PC-3 (cell line): ENCODE measurements around the gene TRMU. TPM values are rescaled to one million over a fixed set of nuclear protein-coding genes. Genes with fewer than 3 reads are reported as not detected.
A peak's percentile ranks its signal among the peaks of the same experiment; 100 is the strongest.

Experiments
- ATAC-seq: fragments of 200-7000 bp; cut with Tn5 transposase; 2 replicates; pipeline ENCODE4 v1.9.1; 2020; ENCODE audit warnings: mild to moderate bottlenecking, moderate library complexity
- BruUV-seq: library from RNA; stranded (reverse); fragments of 400-500 nt; replicated peaks from 2 replicates; lab custom pipeline; 2021; lab: Mats Ljungman, UMichigan
- CTCF ChIA-PET: fragments of 300-600 bp; sonication (Branson Sonifier 250); formaldehyde crosslinking; loops from one replicate; lab custom pipeline; 2022; ENCODE audit warnings: antibody characterized with exemption; lab: Charles Lee
- POLR2A ChIA-PET: fragments of 300-600 bp; sonication (Branson Sonifier 250); formaldehyde crosslinking; loops from one replicate; lab custom pipeline; 2022; ENCODE audit warnings: antibody characterized with exemption; ENCODE audit not compliant: unreplicated experiment; lab: Charles Lee
- DNase-seq: peaks from one replicate; pipeline ENCODE4 v3.0.0-alpha.2; 2015
- H2AFZ ChIP-seq: fragments of 300-600 bp; sonication (generic); 2 replicates; pipeline ENCODE4 v1.6.0; 2016; ENCODE audit warnings: antibody characterized with exemption, low read length
- H3F3A ChIP-seq: fragments of 300-600 bp; sonication (generic); one replicate; pipeline ENCODE4 v1.6.0; 2017; ENCODE audit warnings: antibody characterized with exemption, low read length, control low read depth, mild to moderate bottlenecking; ENCODE audit not compliant: unreplicated experiment
- H3K27ac ChIP-seq: fragments of 300-600 bp; sonication (generic); 2 replicates; pipeline ENCODE4 v1.5.1; 2016; ENCODE audit warnings: mild to moderate bottlenecking, low read length
- H3K27me3 ChIP-seq: fragments of 300-600 bp; sonication (generic); 2 replicates; pipeline ENCODE4 v1.6.1; 2016; ENCODE audit warnings: low read length, mixed read lengths
- H3K36me3 ChIP-seq: fragments of 300-600 bp; sonication (generic); 2 replicates; pipeline ENCODE4 v1.6.1; 2016; ENCODE audit warnings: low read depth, mixed run types, low read length, mixed read lengths
- H3K4me1 ChIP-seq: fragments of 300-600 bp; sonication (generic); 2 replicates; pipeline ENCODE4 v1.5.1; 2016; ENCODE audit warnings: low read length; ENCODE audit not compliant: insufficient read depth
- H3K4me2 ChIP-seq: fragments of 300-600 bp; sonication (generic); 2 replicates; pipeline ENCODE4 v1.6.0; 2016; ENCODE audit warnings: low read length
- H3K4me3 ChIP-seq: fragments of 300-600 bp; sonication (generic); 2 replicates; pipeline ENCODE4 v1.5.1; 2016; ENCODE audit warnings: mild to moderate bottlenecking, low read length, mixed read lengths
- H3K79me2 ChIP-seq: fragments of 300-600 bp; sonication (generic); 2 replicates; pipeline ENCODE4 v1.6.1; 2017; ENCODE audit warnings: low read length, mixed read lengths
- H3K9ac ChIP-seq: fragments of 300-600 bp; sonication (generic); 2 replicates; pipeline ENCODE4 v1.6.0; 2016; ENCODE audit warnings: mild to moderate bottlenecking, low read length
- H3K9me2 ChIP-seq: fragments of 300-600 bp; sonication (generic); replicated peaks from 2 replicates; pipeline ENCODE4 v1.6.1; 2016; ENCODE audit warnings: mixed run types, low read length, mixed read lengths
- H3K9me3 ChIP-seq: fragments of 300-600 bp; sonication (generic); 2 replicates; pipeline ENCODE4 v1.6.1; 2016; ENCODE audit warnings: low read length, mixed read lengths
- H4K20me1 ChIP-seq: fragments of 300-600 bp; sonication (generic); 2 replicates; pipeline ENCODE4 v1.6.1; 2016; ENCODE audit warnings: low read length, mixed read lengths
- EZH2 ChIP-seq: fragments of 300-600 bp; sonication (generic); IDR thresholded peaks from one replicate; pipeline ENCODE4 v1.6.1; 2017; ENCODE audit warnings: antibody characterized with exemption, mild to moderate bottlenecking, low read length; ENCODE audit not compliant: unreplicated experiment
- EZH2phosphoT487 ChIP-seq: fragments of 300-600 bp; sonication (generic); IDR thresholded peaks from 2 replicates; pipeline ENCODE4 v1.6.1; 2018; ENCODE audit warnings: mild to moderate bottlenecking, antibody characterized with exemption, low read length, borderline replicate concordance
- intact Hi-C: fragments of 100-400 bp; cut with micrococcal nuclease; formaldehyde crosslinking; loops from 2 replicates; pipeline ENCODE4 v1.9.0; 2023
- total RNA-seq: library from RNA; depleted of rRNA; stranded (reverse); fragments of >200 nt; gene quantifications from 2 replicates; pipeline ENCODE4 v1.2.3, GENCODE V29; 2014
- TF ChIP-seq, protein P1 (sequence below): fragments of 300-600 bp; sonication (generic); conservative IDR thresholded peaks from 2 replicates; pipeline ENCODE4 v1.5.1; 2017; ENCODE audit warnings: antibody characterized with exemption, low read depth, mild to moderate bottlenecking, low read length

TRMU gene
- total RNA-seq, 1 experiment from 2014 or later: 63.5 TPM

DNA sequence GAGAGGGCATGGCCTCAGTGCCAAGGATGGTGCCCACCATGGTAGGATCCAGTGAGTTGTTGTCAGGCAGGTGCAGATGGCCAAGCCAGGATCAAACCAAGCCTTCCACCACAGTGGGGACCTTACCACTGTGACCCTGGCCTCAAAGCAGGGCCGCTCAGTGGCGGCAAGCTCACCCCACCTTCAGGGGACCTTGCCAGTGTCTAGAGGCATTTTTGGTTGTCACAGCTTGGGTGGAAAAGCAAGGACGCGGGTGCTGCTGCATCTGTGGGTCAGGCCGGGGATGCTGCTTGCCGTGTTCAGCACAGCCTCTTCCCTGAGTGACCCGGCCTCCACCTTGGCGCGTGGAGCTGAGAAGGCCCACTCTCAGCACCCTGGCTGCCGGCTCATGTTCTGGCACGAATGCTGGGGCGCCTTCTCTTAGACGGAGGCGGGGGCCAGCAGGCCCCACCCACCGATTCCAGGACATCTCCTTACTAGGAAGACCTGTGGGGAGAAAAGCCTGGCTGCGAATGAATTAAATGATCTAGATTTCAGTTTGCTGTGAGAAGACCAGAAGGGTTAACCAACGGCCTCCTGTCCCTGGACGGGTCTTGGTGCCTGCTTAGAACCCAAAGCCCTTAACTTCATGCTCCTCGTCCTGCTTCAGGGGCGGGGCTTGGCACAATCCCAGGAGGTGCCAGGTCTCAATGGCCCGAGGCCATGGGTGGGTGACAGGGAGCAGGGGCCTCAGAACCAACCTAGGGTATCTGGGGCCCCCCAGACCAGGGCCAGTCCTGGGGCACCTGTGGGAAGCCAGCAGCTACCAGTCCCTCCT is 18.9 kb downstream of the TRMU start:
- no peak for TF ChIP-seq EZH2
- TF ChIP-seq, protein P1, sequence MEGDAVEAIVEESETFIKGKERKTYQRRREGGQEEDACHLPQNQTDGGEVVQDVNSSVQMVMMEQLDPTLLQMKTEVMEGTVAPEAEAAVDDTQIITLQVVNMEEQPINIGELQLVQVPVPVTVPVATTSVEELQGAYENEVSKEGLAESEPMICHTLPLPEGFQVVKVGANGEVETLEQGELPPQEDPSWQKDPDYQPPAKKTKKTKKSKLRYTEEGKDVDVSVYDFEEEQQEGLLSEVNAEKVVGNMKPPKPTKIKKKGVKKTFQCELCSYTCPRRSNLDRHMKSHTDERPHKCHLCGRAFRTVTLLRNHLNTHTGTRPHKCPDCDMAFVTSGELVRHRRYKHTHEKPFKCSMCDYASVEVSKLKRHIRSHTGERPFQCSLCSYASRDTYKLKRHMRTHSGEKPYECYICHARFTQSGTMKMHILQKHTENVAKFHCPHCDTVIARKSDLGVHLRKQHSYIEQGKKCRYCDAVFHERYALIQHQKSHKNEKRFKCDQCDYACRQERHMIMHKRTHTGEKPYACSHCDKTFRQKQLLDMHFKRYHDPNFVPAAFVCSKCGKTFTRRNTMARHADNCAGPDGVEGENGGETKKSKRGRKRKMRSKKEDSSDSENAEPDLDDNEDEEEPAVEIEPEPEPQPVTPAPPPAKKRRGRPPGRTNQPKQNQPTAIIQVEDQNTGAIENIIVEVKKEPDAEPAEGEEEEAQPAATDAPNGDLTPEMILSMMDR: no peak
- TF ChIP-seq EZH2phosphoT487: no peak
- Histone ChIP-seq H3K79me2 (no peaks in the 10 kb centered on the region), H3K4me1 (peaks cover 4% of the 10 kb centered on the region; the same call in 1 of the 2 replicates), H3K9me2 (no peaks in the 10 kb centered on the region), H4K20me1 (no peaks in the 10 kb centered on the region), H3K27me3 (no peaks in the 10 kb centered on the region), H3K9me3 (no peaks in the 10 kb centered on the region), H3K9ac (no peak overlapping the region), H3K27ac (no peak overlapping the region), H3K4me3 (no peak overlapping the region), H2AFZ (no peak overlapping the region), H3K36me3 (peaks cover 19% of the 10 kb centered on the region), H3K4me2 (no peak overlapping the region), H3F3A (no peaks in the 10 kb centered on the region)
- no TSS peak for BruUV-seq
- no peak for ATAC-seq
- POLR2A ChIA-PET: no interaction called here
- DNase-seq: no peak
- intact Hi-C loops: no loop called here
- CTCF ChIA-PET: no interaction called here

- no peaks in the 10 kb centered on the region for H3K79me2 ChIP-seq
- H3K36me3 ChIP-seq: peaks cover 16% of the 10 kb centered on the region
- no peaks in the 10 kb centered on the region for H3K27me3 ChIP-seq
- no peak overlapping the region for H3K4me2 ChIP-seq
- no peak overlapping the region for H3K9ac ChIP-seq
- POLR2A ChIA-PET: no interaction called here
- H2AFZ ChIP-seq: no peak overlapping the region
- no peak overlapping the region for H3K27ac ChIP-seq
- H3K9me3 ChIP-seq: no peaks in the 10 kb centered on the region
- no TSS peak for BruUV-seq
- no peaks in the 10 kb centered on the region for H3K9me2 ChIP-seq
- H3K4me1 ChIP-seq: peaks cover 4% of the 10 kb centered on the region; the same call in 1 of the 2 replicates
- H3K4me3 ChIP-seq: no peak overlapping the region
- no peak for ATAC-seq
- H3F3A ChIP-seq: no peaks in the 10 kb centered on the region
- CTCF ChIA-PET: interaction anchor here (1.0 kb wide), 1 partner anchor 187 kb away, joined by 3 read pairs; no protein-coding TSS in a partner anchor
- DNase-seq: no peak
- H4K20me1 ChIP-seq: no peaks in the 10 kb centered on the region
- TF ChIP-seq EZH2phosphoT487 (no peak), EZH2 (no peak)
- TF ChIP-seq, protein P1: no peak
- intact Hi-C loops: no loop called here
These were observed 19.4 kb downstream of the TRMU start for GRCh38 chr22:46354993-46355305.

DNA sequence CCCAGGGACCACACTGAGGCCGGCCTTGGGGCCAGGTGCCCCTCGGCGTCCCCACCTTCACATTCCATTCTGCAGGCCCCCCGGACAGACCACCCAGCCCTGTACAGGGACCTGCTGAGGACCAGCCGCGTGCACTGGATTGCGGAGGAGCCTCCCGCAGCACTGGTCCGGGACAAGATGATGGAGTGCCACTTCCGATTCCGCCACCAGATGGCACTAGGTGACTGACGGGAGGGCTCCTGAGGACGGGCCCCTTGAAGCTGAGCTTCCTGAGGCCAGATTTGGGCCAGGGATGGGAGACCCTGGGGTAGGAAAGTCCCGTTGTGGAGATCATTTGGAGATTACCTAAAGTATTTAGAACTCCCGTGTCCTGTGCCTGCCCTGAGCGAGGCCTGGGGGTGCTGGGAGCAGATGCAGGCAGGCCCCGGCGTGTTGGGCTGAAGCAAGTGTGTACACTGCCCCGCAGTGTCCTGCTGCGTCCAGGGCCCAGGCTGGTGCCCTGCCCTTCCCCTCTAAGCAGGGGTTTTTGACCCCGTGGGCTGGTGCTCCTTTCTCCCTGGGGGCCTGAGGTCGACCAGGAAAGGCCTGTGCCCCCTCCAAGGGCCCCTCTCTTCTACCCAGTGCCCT is 20.0 kb downstream of the TRMU start:
- POLR2A ChIA-PET: no interaction called here
- H2AFZ ChIP-seq: no peak overlapping the region
- TF ChIP-seq, protein P1: peak; percentile 76
- TF ChIP-seq EZH2phosphoT487: no peak
- no peak overlapping the region for H3K4me2 ChIP-seq
- BruUV-seq: no TSS peak
- H3K79me2 ChIP-seq: no peaks in the 10 kb centered on the region
- H3K9me2 ChIP-seq: no peaks in the 10 kb centered on the region
- H3F3A ChIP-seq: no peaks in the 10 kb centered on the region
- intact Hi-C loops: no loop called here
- ATAC-seq (peak; percentile 54), DNase-seq (peak; percentile 67)
- no peaks in the 10 kb centered on the region for H3K9me3 ChIP-seq
- H3K27ac ChIP-seq: no peak overlapping the region
- no peaks in the 10 kb centered on the region for H3K27me3 ChIP-seq
- H3K4me3 ChIP-seq: no peak overlapping the region
- CTCF ChIA-PET: interaction anchor here (0.5 to 1.0 kb wide), 2 partner anchors 107 to 186 kb away, joined by 3 to 6 read pairs; no protein-coding TSS in a partner anchor
- H3K4me1 ChIP-seq: peaks cover 4% of the 10 kb centered on the region; the same call in 1 of the 2 replicates
- no peaks in the 10 kb centered on the region for H4K20me1 ChIP-seq
- H3K36me3 ChIP-seq: peaks cover 15% of the 10 kb centered on the region
- H3K9ac ChIP-seq: no peak overlapping the region
